Activated T-cell treated with anti-CD3 and anti-CD28 coated beads, Interleukin-2, amount 50 U/mL, for 1 hour (primary cell): Measurements from ENCODE around the gene FDPS.

ENCODE experiments used
- DNase-seq: peaks from one replicate; pipeline ENCODE4 v3.0.0-alpha.2; 2020

FDPS gene

GRCh38 chr1:155308493-155309422 is at the start of gene FDPS:
Gene FDPS, plus strand, starts transcription at chr1:155308866. Its CDS starts 924 bp downstream, at chr1:155309790.
- peak; percentile 92 for DNase-seq

- no peak for DNase-seq
Measured at GRCh38 chr1:155260276-155260675, 48.4 kb upstream of the FDPS start.

DNA sequence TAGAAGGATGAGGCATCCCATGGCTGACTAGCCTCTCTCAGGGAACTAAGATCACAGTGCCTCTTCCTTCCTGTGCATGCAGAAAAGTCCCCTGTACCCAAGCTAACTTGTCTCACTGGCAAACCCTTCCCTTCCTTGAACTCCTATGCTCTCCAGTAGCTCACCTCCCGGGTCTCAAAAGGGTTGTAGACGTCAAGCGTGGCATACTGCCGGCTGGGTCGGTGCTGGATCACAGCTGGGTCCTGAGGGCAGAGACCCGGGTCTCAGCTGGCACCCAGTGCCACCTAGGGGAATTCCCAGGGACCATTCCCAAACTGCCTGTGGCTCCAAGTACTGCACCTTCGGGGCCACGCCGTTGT is 47.2 kb upstream of the FDPS start:
- no peak for DNase-seq

- DNase-seq: peak; percentile 75
Measured at GRCh38 chr1:155261852-155262673, 46.6 kb upstream of the FDPS start, which contains the start of gene SCAMP3. Gene SCAMP3, minus strand, starts transcription at chr1:155262360. Its CDS starts 209 bp downstream, at chr1:155262151.

- no peak for DNase-seq
Measured at GRCh38 chr1:155263067-155263466, 45.6 kb upstream of the FDPS start.

- DNase-seq: no peak
Measured at GRCh38 chr1:155266553-155266952, 42.1 kb upstream of the FDPS start.

GRCh38 chr1:155267373-155267772 is 41.3 kb upstream of the FDPS start:
- no peak for DNase-seq

DNA sequence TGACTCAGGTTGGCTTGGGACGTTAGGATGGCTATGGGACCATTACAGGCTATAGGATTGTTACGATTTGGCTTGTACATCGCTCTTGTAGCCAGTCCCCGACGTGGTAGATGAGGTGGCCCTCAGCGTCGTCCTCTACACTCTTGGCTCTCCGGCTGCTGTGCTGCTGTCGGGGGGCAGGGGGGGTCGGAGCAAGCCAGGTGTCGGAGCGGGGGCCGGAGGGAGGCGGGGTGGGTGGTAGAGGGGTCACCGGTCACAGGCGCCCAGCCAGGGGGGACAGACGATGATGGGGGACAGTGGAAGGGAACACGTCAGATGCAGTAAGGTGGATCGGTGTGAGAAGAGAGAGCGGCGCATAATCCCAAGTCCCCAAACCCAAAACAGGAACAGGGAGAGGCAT is 40.0 kb upstream of the FDPS start:
- no peak for DNase-seq

DNA sequence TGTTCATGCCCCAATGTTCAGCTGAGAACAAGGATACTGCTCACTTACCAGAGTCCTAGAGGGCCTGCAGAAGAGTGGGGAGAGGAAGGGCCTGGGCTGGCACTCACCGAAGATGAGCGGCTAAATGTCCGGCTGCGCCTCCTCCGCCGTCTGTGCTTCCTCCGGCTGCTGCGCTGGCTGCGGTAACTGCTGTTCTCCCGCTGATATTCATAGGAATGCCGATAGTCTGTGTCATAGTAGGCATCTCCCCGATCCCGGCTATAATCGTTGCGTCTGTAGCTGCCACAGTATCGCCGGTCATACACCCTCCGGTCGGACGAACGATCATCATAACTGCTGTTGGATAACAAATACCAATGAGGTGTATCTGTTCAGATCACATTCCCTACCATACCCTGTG is 39.3 kb upstream of the FDPS start:
- DNase-seq: no peak

DNA sequence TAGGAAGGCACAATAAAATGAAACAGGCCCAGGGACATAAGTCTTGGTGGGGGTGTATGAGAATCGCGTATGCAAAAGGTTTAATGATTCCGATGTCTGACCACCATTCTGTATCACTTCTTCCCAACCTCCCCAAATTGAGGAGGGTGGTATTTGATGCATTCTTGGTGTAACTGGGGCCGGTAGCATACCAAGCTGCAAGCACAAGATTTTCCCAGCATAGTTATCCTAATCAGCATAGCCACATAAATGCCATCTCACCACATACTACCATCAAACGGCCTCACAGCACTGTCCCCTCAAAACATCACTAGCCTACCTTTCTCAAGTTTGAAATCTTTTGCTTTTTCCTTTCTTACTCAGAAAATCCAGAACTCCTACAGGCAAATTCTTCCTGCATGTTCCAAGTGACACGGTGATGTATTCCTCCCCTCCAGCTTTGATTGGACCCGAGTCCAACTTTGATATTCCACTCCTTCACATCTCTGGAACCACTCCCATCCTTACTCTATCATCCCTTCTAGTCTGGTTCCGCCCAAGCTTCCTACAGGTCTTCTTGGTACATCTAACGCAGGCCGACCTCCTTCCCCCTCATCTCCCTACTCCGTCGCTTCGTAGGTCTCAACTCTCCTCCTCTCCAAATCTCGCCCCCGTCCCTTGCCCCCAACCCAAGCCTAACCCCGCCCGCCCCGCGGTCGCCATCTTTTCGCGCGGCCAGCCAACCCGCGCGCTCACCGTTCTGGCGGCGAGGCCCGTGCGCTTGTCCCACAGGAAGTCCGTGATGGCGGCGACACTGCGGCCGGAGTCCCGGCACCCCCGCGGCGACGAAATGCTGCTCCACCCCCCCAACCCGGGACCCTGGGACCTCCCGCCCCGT is 36.0 kb upstream of the FDPS start:
- no peak for DNase-seq

- DNase-seq: peak; percentile 93
Measured at GRCh38 chr1:155273343-155274245, 35.1 kb upstream of the FDPS start, which contains the start of gene CLK2. Gene CLK2, minus strand, starts transcription at chr1:155273504. Its CDS starts 2,527 bp downstream, at chr1:155270977.

GRCh38 chr1:155277070-155277901 is 31.4 kb upstream of the FDPS start, which contains the start of gene HCN3:
Gene HCN3, plus strand, starts transcription at chr1:155277463. Its CDS starts 128 bp downstream, at chr1:155277591.
- DNase-seq: peak; percentile 93

DNA sequence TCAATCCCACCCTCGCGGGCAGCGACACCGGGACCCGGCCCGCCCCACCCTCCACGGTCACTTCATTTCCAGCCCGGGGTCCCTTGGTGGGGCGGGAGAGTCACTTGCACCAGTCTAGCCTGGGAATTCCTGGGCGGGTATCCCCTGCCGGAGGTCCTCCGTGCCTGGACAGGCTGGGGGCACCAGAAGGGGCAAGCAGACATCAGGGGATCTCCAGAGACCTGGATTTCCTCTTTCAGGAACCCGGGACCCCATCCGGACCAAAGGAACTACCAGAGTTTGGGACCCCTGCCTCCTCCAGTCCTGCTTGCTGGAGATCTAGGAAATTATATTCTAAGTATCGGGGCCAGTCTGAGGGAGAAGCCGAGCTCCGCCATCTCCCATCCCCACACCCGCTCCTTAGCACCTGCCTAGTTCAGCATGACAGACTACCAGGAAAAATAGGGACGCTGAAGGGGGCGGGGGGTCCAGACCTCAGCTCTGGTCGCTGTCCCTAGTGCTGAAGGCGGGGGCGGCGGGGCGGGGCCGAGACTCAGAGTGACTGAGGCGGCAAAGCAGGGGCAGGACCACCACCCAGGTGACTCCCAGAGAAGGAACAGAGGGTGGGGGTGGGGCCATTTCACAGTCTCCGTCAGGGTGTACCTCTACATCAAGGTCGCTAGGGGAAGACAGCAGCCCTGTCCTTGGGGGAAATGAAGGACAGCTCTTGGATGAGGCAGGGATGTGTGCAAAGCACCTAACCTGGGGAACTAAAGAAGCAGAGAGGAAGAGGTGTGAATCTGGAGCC is 30.6 kb upstream of the FDPS start:
- peak; percentile 77 for DNase-seq

GRCh38 chr1:155278689-155279160 is 29.9 kb upstream of the FDPS start:
- DNase-seq: no peak

DNA sequence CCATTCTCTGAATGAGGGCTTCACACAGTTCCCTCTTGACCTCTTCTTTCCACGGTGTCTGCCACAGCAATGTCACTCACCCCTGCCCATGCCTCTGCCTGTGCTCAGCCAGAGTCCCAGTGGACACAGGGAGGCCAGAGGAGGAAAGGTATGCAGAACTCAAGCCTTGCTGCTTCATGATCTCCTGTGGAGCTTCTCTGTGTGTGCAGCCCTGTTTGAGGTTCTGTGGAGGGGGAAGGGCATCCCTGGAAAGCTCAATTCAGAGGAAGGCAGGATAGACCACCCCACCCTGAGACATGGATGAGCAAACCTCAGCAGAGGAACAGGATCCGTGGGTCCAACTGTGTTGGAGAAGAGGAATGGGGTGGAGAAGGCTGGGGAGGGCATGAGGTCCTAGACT is 29.4 kb upstream of the FDPS start:
- DNase-seq: no peak

DNA sequence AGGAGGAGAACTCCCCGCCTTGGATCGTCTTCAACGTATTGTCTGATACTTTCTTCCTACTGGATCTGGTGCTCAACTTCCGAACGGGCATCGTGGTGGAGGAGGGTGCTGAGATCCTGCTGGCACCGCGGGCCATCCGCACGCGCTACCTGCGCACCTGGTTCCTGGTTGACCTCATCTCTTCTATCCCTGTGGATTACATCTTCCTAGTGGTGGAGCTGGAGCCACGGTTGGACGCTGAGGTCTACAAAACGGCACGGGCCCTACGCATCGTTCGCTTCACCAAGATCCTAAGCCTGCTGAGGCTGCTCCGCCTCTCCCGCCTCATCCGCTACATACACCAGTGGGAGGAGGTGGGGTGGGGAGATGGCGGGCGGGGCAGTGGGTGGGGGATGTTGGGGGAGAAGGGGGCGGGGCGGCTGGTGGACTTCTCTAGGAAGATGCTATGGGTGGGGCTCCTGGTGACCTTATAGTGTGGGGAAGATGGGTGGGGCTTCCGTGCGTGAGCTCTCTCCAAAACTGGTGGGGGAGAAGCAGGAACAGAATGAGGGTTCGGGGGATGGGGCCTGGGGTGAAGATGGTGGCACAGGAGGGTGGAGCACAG is 26.1 kb upstream of the FDPS start:
- no peak for DNase-seq

DNA sequence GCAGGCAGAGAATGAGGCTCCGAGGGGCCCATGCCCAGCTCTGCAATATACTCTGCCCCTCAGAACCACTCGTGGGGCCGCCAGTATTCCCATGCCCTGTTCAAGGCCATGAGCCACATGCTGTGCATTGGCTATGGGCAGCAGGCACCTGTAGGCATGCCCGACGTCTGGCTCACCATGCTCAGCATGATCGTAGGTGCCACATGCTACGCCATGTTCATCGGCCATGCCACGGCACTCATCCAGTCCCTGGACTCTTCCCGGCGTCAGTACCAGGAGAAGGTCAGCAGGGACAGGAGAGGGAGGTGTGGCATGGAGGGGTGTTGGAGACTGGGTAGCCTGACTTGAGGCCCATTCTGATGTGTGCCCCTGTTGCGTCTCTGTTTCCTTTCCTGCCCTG is 24.2 kb upstream of the FDPS start:
- no peak for DNase-seq

DNA sequence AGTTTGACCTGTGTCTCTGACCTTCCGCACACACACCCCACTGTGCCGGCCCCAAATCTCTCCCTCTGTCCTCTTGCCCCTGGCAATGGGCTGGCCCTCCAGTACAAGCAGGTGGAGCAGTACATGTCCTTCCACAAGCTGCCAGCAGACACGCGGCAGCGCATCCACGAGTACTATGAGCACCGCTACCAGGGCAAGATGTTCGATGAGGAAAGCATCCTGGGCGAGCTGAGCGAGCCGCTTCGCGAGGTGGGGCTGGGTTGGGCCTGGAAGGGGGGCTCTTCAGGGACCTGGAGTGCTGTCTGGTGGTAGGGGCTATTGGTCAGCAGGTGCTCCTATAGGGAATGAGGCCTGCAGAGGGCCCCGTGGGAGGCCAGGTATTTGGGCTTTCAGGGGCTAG is 23.6 kb upstream of the FDPS start:
- DNase-seq: no peak

DNA sequence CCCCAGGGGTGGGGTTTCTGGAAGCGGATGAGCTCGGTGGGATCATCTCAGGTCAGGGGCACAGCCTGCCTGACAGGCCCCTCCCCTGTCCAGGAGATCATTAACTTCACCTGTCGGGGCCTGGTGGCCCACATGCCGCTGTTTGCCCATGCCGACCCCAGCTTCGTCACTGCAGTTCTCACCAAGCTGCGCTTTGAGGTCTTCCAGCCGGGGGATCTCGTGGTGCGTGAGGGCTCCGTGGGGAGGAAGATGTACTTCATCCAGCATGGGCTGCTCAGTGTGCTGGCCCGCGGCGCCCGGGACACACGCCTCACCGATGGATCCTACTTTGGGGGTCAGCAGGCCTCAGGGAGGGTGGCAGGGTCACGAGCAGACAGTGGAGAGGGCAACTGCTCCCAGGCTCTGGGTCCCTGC is 23.0 kb upstream of the FDPS start:
- DNase-seq: no peak
